IPS DF 6.9 (cell line): Measurements from ENCODE around the gene CCDC141.

Source experiments
- DNase-seq: peaks from one replicate; pipeline ENCODE4 v3.0.0-alpha.2; 2013; ENCODE audit warnings: low read depth, low spot score
- H3K27ac ChIP-seq: one replicate; pipeline ENCODE4 v1.5.1; 2013; ENCODE audit warnings: low read length, control low read depth
- H3K27me3 ChIP-seq: 2 replicates; pipeline ENCODE4 v1.6.1; 2013; ENCODE audit warnings: mild to moderate bottlenecking, low read length; ENCODE audit not compliant: control insufficient read depth, insufficient read depth
- H3K36me3 ChIP-seq: 2 replicates; pipeline ENCODE4 v1.6.1; 2013; ENCODE audit warnings: low read length; ENCODE audit not compliant: control insufficient read depth, insufficient read depth
- H3K4me1 ChIP-seq: 2 replicates; pipeline ENCODE4 v1.6.1; 2013; ENCODE audit warnings: low read length; ENCODE audit not compliant: control insufficient read depth, insufficient read depth
- H3K4me3 ChIP-seq: 2 replicates; pipeline ENCODE4 v1.5.1; 2013; ENCODE audit warnings: mild to moderate bottlenecking, low read length
- H3K9me3 ChIP-seq: 2 replicates; pipeline ENCODE4 v1.6.1; 2013; ENCODE audit warnings: low read length, inconsistent platforms; ENCODE audit not compliant: control insufficient read depth, insufficient read depth
- WGBS: extraction: QIAGEN DNeasy Blood & Tissue Kit; methylation state at CpG from one replicate; pipeline ENCODE4 v1.1.7; 2013; ENCODE audit warnings: mixed read lengths, missing lambda C conversion rate; ENCODE audit not compliant: insufficient read length, insufficient coverage; 5-methylcytosine and 5-hydroxymethylcytosine counted together

CCDC141 gene

GRCh38 chr2:178943745-178944144 lies 106.2 kb downstream of the CCDC141 start:
- Histone ChIP-seq H3K36me3 (no peaks in the 10 kb centered on the region), H3K4me3 (no peak overlapping the region), H3K4me1 (no peaks in the 10 kb centered on the region), H3K9me3 (no peaks in the 10 kb centered on the region), H3K27me3 (no peaks in the 10 kb centered on the region), H3K27ac (no peak overlapping the region)
- no peak for DNase-seq
- no CpG with 5 or more reads among the region's 1 CpG for whole genome bisulfite sequencing

- Histone ChIP-seq H3K9me3 (no peaks in the 10 kb centered on the region), H3K27me3 (no peaks in the 10 kb centered on the region), H3K36me3 (no peaks in the 10 kb centered on the region), H3K27ac (no peak overlapping the region), H3K4me3 (no peak overlapping the region), H3K4me1 (no peaks in the 10 kb centered on the region)
- DNase-seq, result no peak
Measured at GRCh38 chr2:178934571-178934970, 115.4 kb downstream of the CCDC141 start.

GRCh38 chr2:178933493-178933892 lies 116.4 kb downstream of the CCDC141 start:
- Histone ChIP-seq H3K36me3 (no peaks in the 10 kb centered on the region), H3K4me1 (no peaks in the 10 kb centered on the region), H3K4me3 (no peak overlapping the region), H3K27me3 (no peaks in the 10 kb centered on the region), H3K9me3 (no peaks in the 10 kb centered on the region), H3K27ac (no peak overlapping the region)
- DNase-seq, result no peak
- WGBS, result no CpG with 5 or more reads among the region's 3 CpGs

- no peak for DNase-seq
- Histone ChIP-seq H3K9me3 (no peaks in the 10 kb centered on the region), H3K27me3 (no peaks in the 10 kb centered on the region), H3K36me3 (no peaks in the 10 kb centered on the region), H3K4me1 (no peaks in the 10 kb centered on the region), H3K4me3 (no peak overlapping the region), H3K27ac (no peak overlapping the region)
- no CpG with 5 or more reads among the region's 4 CpGs for WGBS
Measured at GRCh38 chr2:178928077-178928476, 121.9 kb downstream of the CCDC141 start.

- no peaks in the 10 kb centered on the region for H3K36me3 ChIP-seq
- no peak overlapping the region for H3K4me3 ChIP-seq
- no peaks in the 10 kb centered on the region for H3K27me3 ChIP-seq
- DNase-seq, result no peak
- WGBS, result no CpG with 5 or more reads among the region's 7 CpGs
- H3K4me1 ChIP-seq, result no peaks in the 10 kb centered on the region
- H3K9me3 ChIP-seq, result no peaks in the 10 kb centered on the region
- no peak overlapping the region for H3K27ac ChIP-seq
Measured at GRCh38 chr2:178927173-178927572, 122.8 kb downstream of the CCDC141 start.

- Histone ChIP-seq H3K27ac (no peak overlapping the region), H3K9me3 (no peaks in the 10 kb centered on the region), H3K36me3 (no peaks in the 10 kb centered on the region), H3K4me1 (no peaks in the 10 kb centered on the region), H3K27me3 (no peaks in the 10 kb centered on the region), H3K4me3 (no peak overlapping the region)
- no peak for DNase-seq
- no CpG with 5 or more reads among the region's 1 CpG for WGBS
Measured at GRCh38 chr2:178924817-178925216, 125.1 kb downstream of the CCDC141 start.

- no peak for DNase-seq
- no CpG with 5 or more reads among the region's 8 CpGs for WGBS
- H3K27me3 ChIP-seq, result no peaks in the 10 kb centered on the region
- H3K36me3 ChIP-seq, result no peaks in the 10 kb centered on the region
- no peaks in the 10 kb centered on the region for H3K9me3 ChIP-seq
- H3K4me3 ChIP-seq, result no peak overlapping the region
- no peak overlapping the region for H3K27ac ChIP-seq
- no peaks in the 10 kb centered on the region for H3K4me1 ChIP-seq
Measured at GRCh38 chr2:178923546-178923945, 126.4 kb downstream of the CCDC141 start.

- DNase-seq, result no peak
- Histone ChIP-seq H3K36me3 (no peaks in the 10 kb centered on the region; the same call in 1 of the 2 replicates), H3K9me3 (no peaks in the 10 kb centered on the region), H3K4me3 (no peak overlapping the region), H3K4me1 (no peaks in the 10 kb centered on the region), H3K27ac (no peak overlapping the region), H3K27me3 (no peaks in the 10 kb centered on the region)
- WGBS, result 100% methylated on average over 1 of the region's 3 CpGs
Measured at GRCh38 chr2:178920916-178921513, 128.9 kb downstream of the CCDC141 start.

GRCh38 chr2:178917555-178917954 lies 132.4 kb downstream of the CCDC141 start:
- H3K36me3 ChIP-seq, result no peaks in the 10 kb centered on the region; the same call in 1 of the 2 replicates
- H3K27me3 ChIP-seq, result no peaks in the 10 kb centered on the region
- H3K9me3 ChIP-seq, result no peaks in the 10 kb centered on the region
- H3K4me3 ChIP-seq, result no peak overlapping the region
- DNase-seq, result no peak
- H3K4me1 ChIP-seq, result no peaks in the 10 kb centered on the region
- WGBS, result no CpG with 5 or more reads among the region's 4 CpGs
- no peak overlapping the region for H3K27ac ChIP-seq

GRCh38 chr2:178915423-178916173 lies 134.3 kb downstream of the CCDC141 start:
- H3K36me3 ChIP-seq, result no peaks in the 10 kb centered on the region; the same call in 1 of the 2 replicates
- no CpG with 5 or more reads among the region's 2 CpGs for WGBS
- H3K4me3 ChIP-seq, result no peak overlapping the region
- no peaks in the 10 kb centered on the region for H3K27me3 ChIP-seq
- H3K4me1 ChIP-seq, result no peaks in the 10 kb centered on the region
- DNase-seq, result no peak
- H3K27ac ChIP-seq, result no peak overlapping the region
- no peaks in the 10 kb centered on the region for H3K9me3 ChIP-seq
